GM21786 (cell line): Measurements from ENCODE around the gene DOCK10.
A peak's percentile ranks its signal among the peaks of the same experiment; 100 is the strongest.
"Not testable (repeated sequence)": the region's sequence is repeated elsewhere in the genome, so short reads cannot be mapped to it uniquely, and the experiment has no call there.

Source experiments
- ATAC-seq: cut with Tn5 transposase; IDR thresholded peaks from one replicate; pipeline ENCODE4 v1.9.1; 2021; ENCODE audit not compliant: unreplicated experiment

Gene DOCK10

DNA sequence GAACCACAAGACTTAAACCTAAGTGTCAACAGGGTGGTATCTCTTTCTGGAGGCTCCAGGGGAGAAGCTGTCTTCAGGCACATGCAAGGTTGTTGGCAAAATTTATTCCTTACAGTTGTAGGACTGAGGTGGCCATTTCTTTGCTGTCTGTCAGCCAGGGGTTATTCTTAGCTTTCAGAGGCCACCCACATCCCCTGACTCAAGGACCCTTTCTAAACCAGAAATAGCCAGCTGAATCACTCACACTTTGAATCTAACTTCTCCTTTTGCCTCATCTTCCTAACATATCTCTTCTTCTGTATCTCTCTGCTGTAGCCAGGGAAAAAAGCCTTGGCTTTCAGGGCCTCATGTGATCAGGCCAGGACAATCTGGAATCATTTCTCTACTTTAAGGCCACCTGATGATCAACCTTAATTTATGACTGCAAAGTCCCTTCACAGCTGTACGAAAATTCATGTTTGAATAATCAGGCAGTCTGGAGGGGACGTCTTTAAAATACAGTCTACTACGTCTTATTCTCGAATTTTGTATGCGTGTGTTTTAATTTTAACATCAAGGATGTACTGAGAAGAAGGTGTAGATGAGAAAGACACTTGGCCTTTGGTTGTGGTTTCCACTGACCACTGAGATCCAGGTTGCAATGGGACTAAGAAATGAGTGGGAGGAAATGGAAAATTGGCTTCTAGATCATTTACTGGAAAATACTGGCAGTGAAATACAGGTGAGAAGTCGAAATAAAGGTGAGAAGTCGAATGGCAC lies 90.4 kb downstream of the DOCK10 start:
- ATAC-seq = no peak

DNA sequence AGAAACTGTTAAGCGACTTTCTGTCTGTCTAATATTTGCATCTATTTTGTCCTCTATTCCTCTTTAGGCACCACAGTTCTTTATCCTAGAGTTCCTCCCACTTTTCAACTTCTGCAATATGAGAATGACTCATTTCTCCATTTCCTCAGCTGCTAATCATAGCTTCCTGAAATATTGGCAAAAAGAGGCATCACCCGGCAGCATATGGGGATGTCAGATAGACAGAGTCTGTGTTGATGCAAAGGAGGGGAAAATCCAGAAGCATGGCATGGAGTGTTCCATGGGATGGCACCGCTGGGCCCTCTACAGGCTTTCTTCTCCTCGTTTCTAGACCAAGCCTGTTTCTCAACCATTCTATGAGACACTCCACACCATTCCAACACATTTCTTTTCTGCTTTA lies 93.4 kb downstream of the DOCK10 start:
- ATAC-seq = no peak

DNA sequence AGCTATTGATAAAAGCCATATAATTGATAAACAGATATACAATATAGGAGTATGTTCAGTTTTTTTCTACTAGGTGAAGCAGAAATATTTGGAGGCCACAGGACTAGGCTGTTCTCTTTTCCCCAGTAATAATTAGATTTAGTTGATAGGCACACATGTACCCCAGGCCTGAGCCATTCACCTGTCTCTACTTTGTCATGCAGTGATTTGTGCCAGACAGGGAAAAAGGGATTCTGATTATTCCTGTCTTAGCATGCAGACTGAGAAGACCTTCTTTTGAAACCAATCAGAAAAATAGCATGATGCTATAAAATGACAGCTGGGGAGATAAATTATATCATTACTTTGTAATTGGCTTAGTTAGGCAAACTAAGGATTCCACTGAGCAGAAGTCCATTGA lies 94.3 kb downstream of the DOCK10 start:
- ATAC-seq = no peak

DNA sequence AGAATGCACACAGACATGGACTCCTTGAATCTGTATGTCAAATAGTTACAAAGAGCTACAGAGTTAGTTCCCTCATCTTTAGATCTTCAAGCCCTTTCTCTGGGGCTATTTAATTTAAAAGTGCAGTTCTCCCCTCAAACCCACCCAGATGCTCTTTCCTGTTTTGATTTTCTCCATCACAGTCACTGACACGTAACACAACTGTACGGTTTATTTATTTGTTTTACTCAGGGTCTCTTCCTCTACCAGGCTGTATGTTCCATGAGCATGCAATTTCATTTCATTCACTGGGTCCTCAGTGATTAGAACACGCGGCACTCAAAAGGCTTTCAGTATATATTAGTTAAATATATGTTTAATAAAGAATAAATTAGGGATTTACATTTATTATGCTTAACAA lies 94.7 kb downstream of the DOCK10 start:
- no peak for ATAC-seq

DNA sequence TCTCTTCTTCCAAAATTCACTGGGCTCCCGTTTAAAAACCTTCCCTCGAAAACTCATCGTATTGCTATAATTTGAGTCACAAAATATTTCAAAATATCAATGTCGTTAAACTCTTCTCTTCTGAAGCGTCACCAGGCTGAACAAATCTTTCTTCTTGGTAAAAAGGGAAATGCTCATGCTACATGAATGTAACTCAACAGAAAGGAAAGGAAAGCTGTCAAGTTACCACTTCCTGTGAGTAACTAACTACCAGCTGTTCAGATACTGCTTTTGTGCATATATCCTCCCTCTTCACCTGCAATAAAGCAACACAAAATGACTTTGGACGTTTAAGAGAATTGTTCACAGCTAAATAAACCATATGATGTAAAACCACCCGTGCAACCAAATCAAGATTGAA lies 95.4 kb downstream of the DOCK10 start:
- ATAC-seq = peak; percentile 76

DNA sequence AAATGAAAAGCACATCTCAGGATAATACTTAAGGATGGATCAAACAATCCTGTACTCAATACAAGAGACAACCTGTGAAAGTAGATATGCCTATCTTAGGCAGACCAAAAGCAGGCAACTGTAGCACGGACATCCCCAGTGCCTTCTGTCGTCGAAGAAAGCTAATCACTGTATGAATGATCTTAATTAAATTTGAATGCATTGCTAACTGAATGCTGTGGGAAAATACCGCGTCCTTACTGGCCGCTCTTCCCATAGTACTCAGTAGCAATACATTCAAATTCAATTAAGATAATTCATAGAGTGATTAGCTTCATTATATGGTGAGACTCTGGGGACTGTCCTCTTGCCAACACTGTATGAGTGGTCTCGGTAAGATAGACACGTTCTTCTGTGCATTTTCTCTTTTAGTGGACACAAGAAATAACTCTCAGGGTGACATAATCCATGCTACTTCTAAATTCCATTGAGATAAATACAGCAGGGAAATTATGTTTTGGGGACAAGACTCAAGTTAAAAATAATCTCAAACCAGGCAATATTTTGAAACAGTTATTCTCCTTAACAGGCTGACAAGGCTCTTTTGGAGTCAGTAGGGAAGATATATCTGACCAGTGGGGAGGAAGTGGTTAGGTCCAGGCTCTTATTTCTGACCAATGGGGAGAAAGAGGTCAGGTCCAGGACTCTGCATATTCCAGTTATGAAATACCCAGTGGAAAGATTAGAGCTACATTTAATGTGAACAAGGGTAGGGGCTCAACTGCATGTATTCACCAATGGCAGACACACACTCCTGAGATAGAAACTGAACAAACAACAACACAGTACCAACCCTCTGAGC lies 97.3 kb downstream of the DOCK10 start:
- ATAC-seq = peak; percentile 26

DNA sequence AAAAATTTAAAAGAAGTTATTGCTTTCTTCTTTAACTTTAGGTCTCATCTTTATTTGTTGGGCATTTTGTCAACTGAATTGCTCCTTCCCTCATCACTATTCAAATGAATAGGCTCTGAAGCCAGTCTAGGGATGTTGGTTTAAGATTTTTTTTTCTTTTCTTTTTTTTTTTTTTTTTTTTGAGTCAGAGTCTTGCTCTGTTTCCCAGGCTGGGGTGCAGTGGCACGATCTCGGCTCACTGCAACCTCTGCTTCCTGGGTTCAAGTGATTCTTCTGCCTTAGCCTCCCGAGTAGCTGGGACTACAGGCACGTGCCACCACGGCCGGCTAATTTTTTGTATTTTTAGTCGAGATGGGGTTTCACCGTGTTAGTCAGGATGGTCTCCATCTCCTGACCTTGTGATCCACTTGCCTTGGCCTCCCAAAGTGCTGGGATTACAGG lies 98.6 kb downstream of the DOCK10 start:
- not testable (repeated sequence) for ATAC-seq

DNA sequence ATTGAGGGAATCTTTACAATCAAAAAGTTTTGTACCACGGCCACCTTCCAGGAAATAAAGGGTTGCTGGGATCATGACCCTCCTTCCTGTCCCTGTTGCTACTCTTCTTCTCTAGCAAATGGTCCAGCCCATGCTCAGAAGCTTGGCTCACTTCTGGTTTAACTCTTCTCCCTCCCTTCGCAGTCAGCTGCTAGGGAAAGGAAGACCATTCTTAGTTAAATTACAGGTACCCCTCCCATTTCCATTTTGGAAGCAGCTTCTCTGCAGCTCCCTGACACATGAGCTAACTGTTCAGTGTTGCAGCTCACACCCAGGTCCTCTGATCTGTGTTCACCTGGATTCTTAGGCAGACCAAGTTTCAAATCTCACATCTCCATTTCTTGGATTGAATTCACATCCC lies 100.3 kb downstream of the DOCK10 start:
- ATAC-seq = no peak

DNA sequence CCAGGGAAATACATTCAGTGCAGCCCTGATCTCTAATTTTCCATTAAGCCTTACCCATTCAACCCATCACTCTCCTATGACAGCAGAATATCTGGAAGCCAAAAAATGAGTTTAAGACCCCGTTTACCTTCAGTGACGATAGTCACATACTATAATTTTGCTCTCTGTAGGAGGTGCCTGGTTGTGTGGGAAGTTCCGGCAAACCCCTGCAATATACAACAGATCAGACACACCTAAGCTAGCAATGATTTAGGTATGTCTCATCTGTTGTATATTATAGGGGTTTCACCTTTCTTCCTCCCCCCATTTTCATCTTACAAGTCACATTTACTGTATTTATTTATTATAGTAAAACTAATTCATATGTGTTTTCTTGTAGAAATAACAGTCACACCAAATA lies 101.7 kb downstream of the DOCK10 start:
- no peak for ATAC-seq

DNA sequence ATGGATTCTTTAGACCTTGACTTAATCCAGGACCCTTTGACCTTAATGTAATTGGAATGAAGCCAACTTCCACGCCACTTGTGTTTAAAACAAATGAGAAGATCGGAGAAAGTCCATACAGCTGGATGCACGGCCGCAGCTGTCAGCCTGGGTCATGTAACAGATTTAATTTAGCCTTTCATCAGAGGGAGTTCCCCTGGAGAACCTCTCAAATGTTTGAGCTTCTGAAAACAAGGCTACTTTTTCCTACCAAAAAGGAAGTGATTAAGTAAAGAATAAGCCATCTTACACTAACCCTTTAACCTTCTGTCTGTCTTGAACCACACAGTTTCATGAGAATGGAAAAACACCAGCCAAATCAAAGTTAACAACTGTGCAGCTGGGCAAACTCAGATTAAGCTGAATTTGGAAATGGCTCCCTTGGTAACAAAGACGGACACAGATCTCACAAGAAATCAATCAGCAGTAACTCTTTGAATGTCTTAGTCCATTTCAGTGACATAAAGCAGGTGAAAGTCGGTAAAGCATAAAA lies 103.6 kb downstream of the DOCK10 start:
- ATAC-seq = peak; percentile 39

DNA sequence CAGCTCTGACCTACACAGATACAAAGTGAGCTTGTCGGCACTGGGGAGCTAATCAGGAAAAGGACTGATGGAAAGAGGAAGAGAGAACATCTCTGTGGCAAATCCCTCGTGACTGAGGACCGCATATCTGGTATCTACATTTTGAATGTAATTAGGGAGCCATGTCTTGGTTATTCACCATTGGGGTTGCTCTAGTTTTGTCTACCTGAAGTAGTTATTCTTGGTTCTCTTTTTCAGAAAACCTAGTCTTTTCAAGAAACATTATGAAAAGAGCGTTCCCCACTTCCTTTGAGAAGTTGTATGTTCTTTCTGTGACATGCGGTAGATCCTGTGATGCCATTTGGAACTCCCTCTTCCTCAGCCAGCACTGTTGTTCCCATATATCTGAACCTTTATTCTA lies 104.4 kb downstream of the DOCK10 start:
- ATAC-seq = peak; percentile 88

DNA sequence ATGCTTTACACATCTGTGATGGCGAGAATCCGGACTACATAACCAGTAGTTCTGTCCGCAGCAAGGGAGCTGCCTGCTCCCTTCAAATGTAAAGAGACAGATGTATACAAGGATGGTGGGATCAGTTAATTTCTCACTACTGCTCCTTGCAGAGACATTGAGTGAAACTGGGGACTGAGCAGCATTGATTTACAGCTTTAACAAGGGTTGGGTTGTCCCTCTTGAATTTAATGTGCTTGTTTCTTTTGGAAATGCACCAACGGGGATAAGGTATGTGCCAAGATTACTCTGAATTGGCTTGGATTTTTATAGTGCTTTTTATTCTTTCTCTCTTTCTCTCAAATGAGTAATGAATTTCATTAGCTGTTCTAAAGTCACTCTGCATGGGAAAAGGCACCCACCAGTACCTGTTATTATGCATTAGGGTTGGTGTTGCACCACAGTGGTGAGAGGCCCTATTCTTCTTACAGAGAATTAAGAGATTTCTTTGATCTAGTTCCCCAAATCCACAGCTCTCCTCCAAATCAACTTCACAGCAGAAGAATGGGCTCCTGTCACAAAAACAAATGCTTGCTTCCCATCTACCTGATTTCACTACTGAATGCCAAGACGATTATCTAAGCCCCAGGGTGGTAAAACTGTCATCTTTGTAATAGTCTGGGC lies 107.6 kb downstream of the DOCK10 start:
- ATAC-seq = no peak

DNA sequence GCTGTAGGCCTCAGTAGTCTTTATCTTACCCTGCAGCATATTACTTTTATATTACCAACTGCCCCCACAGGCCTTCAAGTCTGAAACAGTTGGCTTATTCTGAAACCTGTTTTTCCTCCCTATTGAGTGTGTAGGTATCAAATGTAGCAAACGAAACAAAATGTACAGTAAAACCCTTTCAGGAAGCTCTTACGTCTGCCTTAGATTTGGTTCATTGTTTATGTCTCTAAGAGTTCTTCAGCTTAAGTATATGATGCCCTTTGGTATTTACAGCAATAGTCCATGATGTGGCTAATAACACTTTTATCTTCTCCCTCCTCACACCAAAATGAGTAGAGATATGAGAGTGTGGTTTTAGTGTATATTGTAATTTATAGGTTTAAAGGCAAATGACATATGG lies 108.8 kb downstream of the DOCK10 start:
- no peak for ATAC-seq

DNA sequence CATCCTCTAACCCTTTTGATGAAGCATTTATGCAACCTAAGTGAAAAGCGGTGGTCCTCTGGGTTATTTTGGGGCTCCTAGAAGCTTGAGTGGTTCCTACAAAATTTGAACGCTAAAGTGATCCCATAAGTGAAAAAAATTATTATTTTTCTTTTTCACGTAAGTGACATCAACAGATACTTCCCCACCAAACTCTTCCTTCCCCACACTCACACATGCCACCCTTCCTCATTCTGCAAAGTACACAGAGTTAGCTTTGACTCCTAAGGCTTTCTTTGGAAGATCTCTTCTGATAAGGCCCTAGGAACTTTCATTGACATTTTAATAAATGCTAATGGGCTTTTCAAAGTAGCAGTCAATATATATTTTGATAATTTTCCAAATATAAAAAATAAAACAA lies 109.7 kb downstream of the DOCK10 start:
- no peak for ATAC-seq

DNA sequence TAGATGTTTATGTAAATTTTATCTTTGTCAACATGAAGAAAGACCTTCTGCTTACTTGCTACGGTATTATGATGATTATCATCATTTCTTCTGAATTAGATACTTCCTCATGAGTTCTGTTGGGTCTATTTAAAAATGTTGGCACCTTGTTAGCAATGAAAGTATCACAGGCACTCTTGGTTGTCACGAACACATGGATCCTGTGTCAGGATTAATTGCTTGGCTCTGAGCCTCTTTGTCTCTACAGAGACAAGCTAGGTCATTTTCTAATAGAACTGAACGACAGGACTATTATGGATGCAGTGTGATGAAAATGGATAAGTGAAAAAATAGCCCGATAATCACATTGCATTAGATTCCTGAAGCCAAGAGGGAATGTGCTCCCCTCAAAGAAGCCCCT lies 110.3 kb downstream of the DOCK10 start:
- no peak for ATAC-seq

DNA sequence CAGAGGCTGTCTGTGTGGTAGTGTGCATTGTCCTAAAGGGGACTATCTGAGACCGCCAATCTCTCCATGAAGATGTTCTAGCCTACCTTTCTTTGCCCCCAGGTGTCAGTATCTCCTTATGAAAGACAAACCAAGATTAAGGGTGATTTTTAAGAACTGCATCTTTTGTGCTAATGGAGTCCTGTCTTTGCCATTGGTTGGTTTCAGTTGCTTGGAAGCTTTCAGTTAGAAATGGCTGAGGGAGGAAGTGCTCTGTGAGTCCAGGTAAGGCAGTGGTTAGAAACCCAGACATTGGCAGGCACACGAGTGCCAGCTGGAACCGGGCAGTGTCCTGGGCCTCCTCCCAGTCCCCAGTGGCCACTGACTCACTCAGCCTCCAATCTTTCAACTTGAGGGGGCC lies 111.3 kb downstream of the DOCK10 start:
- ATAC-seq = no peak

DNA sequence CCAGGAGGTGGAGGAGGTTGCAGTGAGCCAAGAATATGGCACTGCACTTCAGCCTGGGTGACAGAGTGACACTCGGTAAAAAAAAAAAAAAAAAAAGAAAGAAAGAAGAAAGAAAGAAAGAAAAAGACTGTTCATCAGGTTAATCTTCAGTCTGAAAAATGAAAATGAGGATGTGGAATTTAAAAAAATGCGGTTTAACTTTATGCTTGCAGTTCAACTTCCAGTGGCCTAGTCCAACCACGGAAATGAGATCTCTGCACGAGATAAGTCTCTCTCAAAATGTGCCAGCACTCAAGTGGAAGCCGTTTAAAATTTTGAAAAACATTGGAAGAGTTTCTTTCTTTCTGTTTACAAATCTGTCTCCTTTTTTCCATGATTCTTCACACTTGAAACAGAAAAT lies 112.1 kb downstream of the DOCK10 start:
- no peak for ATAC-seq

DNA sequence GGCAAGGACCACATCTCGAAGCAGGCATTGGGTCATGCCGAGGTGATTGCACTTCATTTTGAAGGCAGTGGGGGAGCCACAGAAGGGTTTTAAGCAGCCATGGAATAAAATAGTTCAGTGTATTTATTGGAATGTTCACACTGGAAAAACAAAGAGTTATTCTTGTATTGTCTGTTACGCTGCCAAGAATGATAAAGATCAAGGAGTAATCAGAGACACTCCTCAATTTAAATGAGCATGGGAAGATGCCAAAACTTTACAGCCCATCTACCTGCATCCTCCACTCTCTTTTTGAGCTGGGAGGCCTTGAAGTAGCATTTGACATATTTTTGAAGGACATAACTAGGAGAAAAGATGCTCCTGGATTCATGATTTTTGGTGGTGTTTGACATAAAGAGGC lies 112.8 kb downstream of the DOCK10 start:
- ATAC-seq = no peak

DNA sequence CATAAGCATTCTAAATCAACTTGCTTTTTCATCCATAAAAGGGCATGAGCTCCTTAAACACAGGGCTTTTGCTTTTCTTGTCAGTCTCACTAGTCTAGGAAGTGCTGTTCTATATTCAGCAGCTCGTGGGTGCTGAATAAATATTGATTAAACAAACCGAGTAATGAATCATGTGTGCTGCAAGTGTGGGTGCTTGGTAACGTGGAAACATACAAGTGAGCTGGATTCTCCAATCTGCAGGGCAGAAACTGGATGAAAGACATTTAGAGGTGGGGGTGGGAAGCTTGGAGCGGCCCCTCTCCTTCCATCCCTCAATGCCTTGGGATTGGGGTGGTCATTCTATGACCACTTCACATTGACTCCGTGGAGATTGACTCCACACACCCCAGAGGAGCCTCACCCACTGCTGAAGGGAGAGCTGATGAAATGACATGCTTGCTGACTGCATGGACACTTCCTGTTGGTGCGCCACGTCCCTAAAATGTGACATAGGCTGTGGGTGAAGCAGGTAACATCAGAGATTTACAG lies 114.6 kb downstream of the DOCK10 start:
- ATAC-seq = no peak

DNA sequence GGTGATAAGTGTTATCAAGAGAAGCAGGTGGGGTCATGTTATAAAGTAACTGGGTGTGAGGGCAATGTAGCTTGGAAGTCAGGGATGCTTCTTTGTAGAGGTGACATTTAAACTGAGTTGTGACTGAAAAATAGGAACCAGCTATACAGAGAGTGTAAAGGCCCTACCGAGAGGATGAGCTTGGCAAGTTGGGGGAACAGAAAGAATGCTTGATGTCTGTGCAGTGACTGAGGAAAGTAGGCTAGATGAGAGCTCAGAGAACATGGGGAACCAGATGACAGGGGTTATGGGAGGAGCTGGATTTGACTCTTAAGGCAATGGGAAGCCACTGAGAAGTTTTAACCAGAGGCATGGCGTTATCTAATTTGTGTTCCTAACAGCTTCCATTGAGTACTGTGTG lies 115.3 kb downstream of the DOCK10 start:
- ATAC-seq = no peak

DNA sequence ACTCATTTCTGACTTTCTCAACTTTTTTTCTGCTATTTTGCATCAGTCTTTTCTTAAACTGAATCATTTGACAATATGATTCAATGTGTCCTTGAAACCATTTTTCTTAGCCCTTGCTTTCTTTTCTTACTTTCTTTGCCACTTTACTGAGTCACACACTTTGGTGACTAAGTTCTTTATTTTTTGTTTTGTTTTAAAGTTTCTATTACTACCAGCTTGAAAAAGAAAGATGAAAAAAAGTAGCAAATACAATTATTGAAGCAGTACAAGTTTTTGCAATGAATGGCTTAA lies 116.5 kb downstream of the DOCK10 start:
- peak; percentile 17 for ATAC-seq
